COLO829 (cell line): ENCODE results near the gene ZNF789.
"Not testable (repeated sequence)": the region's sequence is repeated elsewhere in the genome, so short reads cannot be mapped to it uniquely, and the experiment has no call there.

Experiments used
- DNase-seq: peaks from one replicate; pipeline ENCODE4 v3.0.0; 2012; ENCODE audit warnings: low spot score

ZNF789 gene

GRCh38 chr7:99472561-99473314 is at the start of gene ZNF789:
Gene ZNF789, plus strand, starts transcription at chr7:99472890. Its CDS starts 3,567 bp downstream, at chr7:99476457.
- DNase-seq = peak; percentile 99

- DNase-seq = no peak
Observed at GRCh38 chr7:99424932-99425730, 47.6 kb upstream of the ZNF789 start.

- DNase-seq = no peak
Observed at GRCh38 chr7:99428972-99429566, 43.6 kb upstream of the ZNF789 start.

GRCh38 chr7:99429756-99430155 is 42.9 kb upstream of the ZNF789 start:
- DNase-seq = no peak

- DNase-seq = not testable (repeated sequence)
Observed at GRCh38 chr7:99431756-99432540, 40.7 kb upstream of the ZNF789 start.

GRCh38 chr7:99433158-99433557 is 39.5 kb upstream of the ZNF789 start:
- no peak for DNase-seq

- DNase-seq = no peak
Observed at GRCh38 chr7:99437946-99438572, 34.6 kb upstream of the ZNF789 start.

- DNase-seq = peak; percentile 99
Observed at GRCh38 chr7:99438573-99439480, 33.9 kb upstream of the ZNF789 start, which contains the start of the genes CPSF4 and PTCD1. Gene CPSF4, plus strand, starts transcription at chr7:99438943. Its CDS starts 140 bp downstream, at chr7:99439083. Gene PTCD1, minus strand, starts transcription at chr7:99438798. Its CDS starts 3,556 bp downstream, at chr7:99435242.

- DNase-seq = no peak
Observed at GRCh38 chr7:99440195-99440594, 32.5 kb upstream of the ZNF789 start.

GRCh38 chr7:99446096-99446495 is 26.6 kb upstream of the ZNF789 start:
- no peak for DNase-seq

- DNase-seq = no peak
Observed at GRCh38 chr7:99447943-99448342, 24.7 kb upstream of the ZNF789 start.

- no peak for DNase-seq
Observed at GRCh38 chr7:99448855-99449254, 23.8 kb upstream of the ZNF789 start.

- no peak for DNase-seq
Observed at GRCh38 chr7:99449326-99449725, 23.4 kb upstream of the ZNF789 start.

GRCh38 chr7:99451936-99452335 is 20.8 kb upstream of the ZNF789 start:
- no peak for DNase-seq

GRCh38 chr7:99452541-99452940 is 20.1 kb upstream of the ZNF789 start:
- DNase-seq = no peak

- no peak for DNase-seq
Observed at GRCh38 chr7:99453105-99453504, 19.6 kb upstream of the ZNF789 start.

- no peak for DNase-seq
Observed at GRCh38 chr7:99455874-99456273, 16.8 kb upstream of the ZNF789 start.

- DNase-seq = no peak
Observed at GRCh38 chr7:99456288-99456687, 16.4 kb upstream of the ZNF789 start.

GRCh38 chr7:99457050-99457649 is 15.5 kb upstream of the ZNF789 start:
- DNase-seq = no peak
